ENCODE results near the gene DHRS4L2. TPM values are rescaled to one million over a fixed set of nuclear protein-coding genes. Genes with fewer than 3 reads are reported as not detected.
A peak's percentile ranks its signal among the peaks of the same experiment; 100 is the strongest.

DHRS4L2 gene
- total and polyA plus RNA-seq, 7 donors = 19.4 to 62.0 (median 30.8) TPM

GRCh38 chr14:24051176-24051788, 62.6 kb downstream of the DHRS4L2 start:
- H3K36me3 ChIP-seq (ENCODE audit: insufficient read depth in 1 of 2, low read depth in 1 of 2) = no peaks in the 10 kb centered on the region
- ATAC-seq (peak in 3 of 4 donors; percentile 8 to 48 (median 17)), DNase-seq (no peak)
- peaks cover 0 to 38% (median 0%) of the 10 kb centered on the region in 3 donors for H3K27me3 ChIP-seq (ENCODE audit: insufficient read depth in 3 of 3, low read length in 2 of 3)
- peaks cover 10% of the 10 kb centered on the region for H3K4me1 ChIP-seq
- H3K4me3 ChIP-seq = peak overlapping the region; percentile 66
- no peaks in the 10 kb centered on the region for H3K9me3 ChIP-seq
- no peak for TF ChIP-seq CTCF (IDR thresholded peaks at IDR 0.05)
- H3K27ac ChIP-seq = no peak overlapping the region
- intact Hi-C loops (cut with DNase I) = no loop called here
- whole genome bisulfite sequencing, 3 donors = 26 to 32% (median 31%) methylated on average over 20 of the region's 20 CpGs

- Histone ChIP-seq H3K9me3 (no peaks in the 10 kb centered on the region), H3K4me1 (peaks cover 10% of the 10 kb centered on the region), H3K4me3 (peak within 1 kb of the TSS; percentile 66), H3K36me3 (ENCODE audit: insufficient read depth in 1 of 2, low read depth in 1 of 2) (no peaks in the 10 kb centered on the region), H3K27ac (no peak within 1 kb of the TSS), H3K27me3 (ENCODE audit: insufficient read depth in 3 of 3, low read length in 2 of 3) (peaks cover 0 to 41% (median 0%) of the 10 kb centered on the region in 3 donors)
- intact Hi-C loops (cut with DNase I) = no loop called here
- DNase-seq = peak; percentile 67 to 78
- WGBS, 3 donors = 0 to 1% (median 1%) methylated on average over 68 to 92 of the region's 92 CpGs
- TF ChIP-seq CTCF (IDR thresholded peaks at IDR 0.05) = no peak
- peak; percentile 76 to 96 (median 90) for ATAC-seq
These were observed 63.3 kb downstream of the DHRS4L2 start, which contains the start of gene CARMIL3 for GRCh38 chr14:24051789-24052655. Gene CARMIL3, plus strand, starts transcription at chr14:24052009. Its CDS starts 145 bp downstream, at chr14:24052154.

- no peak for DNase-seq
- 49 to 53% (median 51%) methylated on average over 19 to 20 of the region's 20 CpGs for WGBS, 3 donors
- intact Hi-C loops (cut with DNase I) = no loop called here
These were observed 64.2 kb downstream of the DHRS4L2 start for GRCh38 chr14:24052656-24053547.

More at GRCh38 chr14:24052656-24053547, 64.2 kb downstream of the DHRS4L2 start:
- ATAC-seq = no peak
- H3K27me3 ChIP-seq (ENCODE audit: insufficient read depth in 3 of 3, low read length in 2 of 3) = peaks cover 0 to 41% (median 0%) of the 10 kb centered on the region in 3 donors
- no peaks in the 10 kb centered on the region for H3K36me3 ChIP-seq (ENCODE audit: insufficient read depth in 1 of 2, low read depth in 1 of 2)
- TF ChIP-seq CTCF (IDR thresholded peaks at IDR 0.05) = no peak
- no peak overlapping the region for H3K27ac ChIP-seq
- H3K4me3 ChIP-seq = peak overlapping the region; percentile 66
- H3K9me3 ChIP-seq = no peaks in the 10 kb centered on the region
- H3K4me1 ChIP-seq = peaks cover 10% of the 10 kb centered on the region

Measured in psoas muscle (tissue), 8 donors.